A549 treated with ZK216348 at 1 μM for 4 hours (cell line): Measurements from ENCODE around the gene EHMT1. TPM values are rescaled to one million over a fixed set of nuclear protein-coding genes. Genes with fewer than 3 reads are reported as not detected.

Source experiments
- total RNA-seq: library from RNA; stranded (reverse); fragments of 200-300 nt; extraction: Qiagen RNA extraction; gene quantifications from 5 replicates; pipeline ENCODE4 v1.2.3, GENCODE V29; 2022; ENCODE audit warnings: low read depth

EHMT1 gene
- total RNA-seq = 33.7 to 50.4 TPM (median 47.4 TPM) in 5 replicates

DNA sequence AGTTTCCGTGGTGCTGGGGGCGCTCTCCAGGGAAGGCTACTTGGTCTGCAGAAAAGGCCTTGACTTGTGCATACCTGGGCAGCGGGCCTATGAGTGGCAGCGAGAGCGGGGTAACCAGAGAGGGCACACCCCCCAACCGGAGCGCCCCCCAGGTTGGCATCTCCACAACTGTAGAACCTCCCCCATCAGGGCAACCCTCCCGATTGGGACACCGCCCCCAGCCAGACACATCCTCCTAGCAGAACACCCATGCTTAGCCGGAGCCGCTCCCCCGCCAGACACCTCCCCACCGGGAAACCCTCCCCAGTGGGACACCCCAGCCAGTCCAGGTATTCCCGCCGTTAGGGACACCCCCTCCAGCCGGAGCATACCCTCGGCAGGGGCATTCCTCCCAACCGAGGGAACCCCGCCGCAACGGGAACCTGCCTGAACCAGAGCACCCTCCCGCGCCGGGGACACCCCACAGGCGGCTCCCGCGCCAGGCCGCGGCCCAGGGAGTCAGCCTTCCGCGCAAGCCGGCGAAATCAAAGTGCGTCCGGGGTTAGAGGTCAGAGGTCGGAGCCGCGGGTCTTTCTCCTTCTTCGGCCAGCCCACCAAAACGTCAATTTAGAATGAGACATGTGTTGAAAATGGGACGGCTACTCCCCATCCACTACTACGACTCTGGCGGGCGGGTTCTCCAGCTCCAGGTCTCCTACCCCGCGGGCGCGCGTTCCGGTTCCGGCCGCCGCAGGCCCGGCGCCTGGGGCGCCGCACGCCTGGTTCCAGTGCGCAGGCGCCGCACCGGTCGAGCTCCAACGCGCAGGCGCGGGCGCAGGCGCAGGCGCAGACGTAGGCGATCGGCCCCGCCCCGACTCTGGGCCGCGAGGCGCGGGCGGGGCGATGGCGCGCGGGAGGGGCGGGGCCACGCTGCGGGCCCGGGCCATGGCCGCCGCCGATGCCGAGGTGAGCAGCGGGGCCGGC is at the start of gene EHMT1:
EHMT1 (plus strand) TSS at position 901 of the 963 bp plus-strand sequence; CDS start at position 925, 24 bp downstream.

DNA sequence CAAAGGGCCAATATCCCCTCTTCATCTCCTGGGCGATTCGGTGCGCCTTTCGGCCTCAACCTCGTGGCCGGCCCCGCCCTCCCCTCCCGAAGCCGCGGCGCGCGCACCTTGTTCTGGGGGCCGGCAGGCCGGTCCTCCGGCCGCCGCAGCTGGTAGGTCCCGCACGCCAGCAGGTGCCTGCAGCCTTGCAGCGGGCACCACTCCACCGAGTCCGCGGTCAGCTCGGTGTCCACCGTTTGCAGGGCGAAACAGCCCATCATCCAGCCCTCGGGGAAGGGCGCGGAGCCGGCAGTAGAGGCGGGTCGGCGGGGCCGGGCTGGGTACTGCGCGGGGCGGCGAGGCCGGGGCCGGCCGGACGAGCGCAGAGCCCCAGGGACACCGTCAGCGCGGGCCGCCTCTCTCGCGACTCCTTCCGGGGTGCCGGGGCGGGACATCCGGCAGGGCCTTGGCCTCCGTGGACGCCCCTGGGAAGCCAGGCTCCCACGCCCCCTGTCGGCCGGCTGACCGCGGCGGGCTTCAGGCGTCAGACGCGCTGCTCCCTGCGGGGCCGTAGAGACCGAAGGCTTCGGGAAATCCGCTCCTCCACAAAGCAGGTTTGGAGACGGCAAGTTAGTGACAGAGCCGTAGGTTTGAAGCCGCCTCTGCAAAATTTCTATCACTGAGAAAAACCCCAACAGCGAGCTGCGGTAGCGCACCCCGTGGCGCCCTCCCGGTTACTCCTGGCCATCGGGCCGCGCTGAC is 40.1 kb upstream of the EHMT1 start, which contains the start of gene DPH7:
DPH7 (minus strand) TSS at position 408 of the 741 bp plus-strand sequence; CDS start at position 260, 148 bp downstream.

DNA sequence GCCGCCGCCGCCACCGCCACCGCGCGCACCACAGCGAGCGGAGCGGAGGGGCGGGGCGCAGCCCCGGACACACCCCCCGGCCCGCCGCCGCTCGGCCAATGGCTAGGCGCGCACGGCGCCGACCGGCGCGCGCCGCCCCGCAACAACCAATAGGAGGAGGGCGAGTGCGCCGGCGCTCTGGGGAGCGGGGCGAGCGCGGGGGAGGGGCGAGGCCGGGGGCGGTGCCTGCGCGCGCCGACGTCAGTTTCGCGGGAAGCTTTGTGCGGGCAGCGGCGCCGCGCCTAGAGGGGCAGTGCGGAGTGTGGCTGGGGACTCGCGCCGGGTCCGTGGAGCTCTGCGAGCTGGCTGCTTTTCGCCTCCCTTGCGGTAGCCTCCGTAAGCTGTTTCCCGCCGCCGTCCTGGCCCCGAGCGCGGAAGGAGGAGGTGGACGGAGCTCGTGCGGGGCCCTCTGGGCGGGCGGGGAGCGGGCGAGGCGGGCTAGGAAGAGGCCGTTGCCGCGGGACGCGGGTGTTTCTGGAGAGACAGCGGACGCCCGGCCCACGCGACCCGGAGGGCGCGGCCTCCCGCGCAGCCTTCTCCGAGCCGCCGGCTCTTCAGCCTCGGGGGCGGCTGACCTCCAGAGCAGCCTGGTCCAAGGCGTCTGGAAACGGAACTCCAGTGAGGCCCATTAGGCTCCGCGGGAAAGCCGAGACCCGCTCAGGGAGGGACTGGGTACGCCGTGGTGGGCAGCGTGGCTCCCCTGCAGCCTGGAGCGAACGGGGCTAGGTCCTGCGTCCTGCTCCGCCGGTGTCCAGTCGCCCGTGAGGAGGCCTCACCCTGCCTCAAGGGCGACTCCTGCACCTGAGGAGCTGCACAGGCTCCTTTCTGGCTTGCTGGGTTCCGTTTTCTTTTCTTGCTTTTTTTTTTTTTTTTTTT is 28.1 kb upstream of the EHMT1 start, which contains the start of gene ZMYND19:
ZMYND19 (minus strand) TSS at position 44 of the 915 bp plus-strand sequence. CDS start 249 bp downstream, outside the sequence.

DNA sequence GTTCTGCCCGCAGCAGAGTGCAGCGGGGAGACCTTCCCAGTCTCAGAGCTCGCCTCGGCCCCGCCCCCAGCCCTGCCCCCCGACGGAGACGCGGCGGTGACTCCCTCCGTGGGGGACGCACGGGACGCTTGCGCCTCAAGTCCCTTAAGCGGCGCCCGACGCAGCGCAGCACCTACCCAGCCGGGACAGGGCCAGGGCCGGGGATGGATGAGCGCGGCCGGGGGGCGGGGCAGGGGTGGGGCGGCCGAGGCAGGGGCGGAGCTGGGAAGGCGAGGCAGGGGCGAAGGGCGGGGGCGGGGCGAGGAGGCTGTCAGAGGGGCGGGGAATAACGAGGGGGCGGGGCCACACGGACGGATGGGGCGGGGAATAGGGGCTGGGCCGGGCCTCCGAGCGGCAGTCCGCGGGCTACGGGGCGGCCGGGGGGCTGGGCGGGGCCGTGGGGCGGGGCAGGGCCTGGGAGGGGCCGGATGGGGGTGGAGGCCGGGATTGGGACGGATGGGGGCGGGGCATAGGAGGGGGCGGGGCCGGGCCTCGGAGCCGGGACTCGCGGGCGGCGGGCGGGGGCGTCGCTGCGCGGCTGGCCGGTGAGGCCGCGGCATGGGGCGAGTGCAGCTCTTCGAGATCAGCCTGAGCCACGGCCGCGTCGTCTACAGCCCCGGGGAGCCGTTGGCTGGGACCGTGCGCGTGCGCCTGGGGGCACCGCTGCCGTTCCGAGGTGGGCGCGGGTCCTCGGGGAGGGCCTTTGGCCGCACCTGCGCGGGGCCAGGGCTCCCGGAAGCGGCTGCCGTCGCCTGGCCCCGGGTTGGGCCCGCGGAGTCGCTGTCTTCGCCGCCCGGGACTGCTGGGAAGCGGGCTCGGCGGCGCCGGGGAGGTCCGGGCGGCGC is 13.4 kb upstream of the EHMT1 start, which contains the start of gene ARRDC1:
ARRDC1 (plus strand) TSS at position 566 of the 884 bp plus-strand sequence; CDS start at position 598, 32 bp downstream.

GRCh38 chr9:137877506-137878122 is 258.8 kb downstream of the EHMT1 start, which contains the start of gene CACNA1B:
Gene CACNA1B, plus strand, starts transcription at chr9:137877782. Its CDS starts 152 bp downstream, at chr9:137877934.

Other genes with a start within 250 kb of the EHMT1 start
- 2.5 to 6.8 TPM (median 6.4 TPM) in 5 replicates for gene EXD3, start 195.8 kb upstream of the EHMT1 start, total RNA-seq
- 0.53 to 2.1 TPM (median 1.9 TPM) in 5 replicates for gene NOXA1, start 195.6 kb upstream of the EHMT1 start, total RNA-seq
- 0.18 to 0.29 TPM (median 0.19 TPM) in 5 replicates for gene ENTPD8, start 177.6 kb upstream of the EHMT1 start, total RNA-seq
- gene NSMF, start 159.7 kb upstream of the EHMT1 start, total RNA-seq = 28.4 to 48.9 TPM (median 43.2 TPM) in 5 replicates
- 0.28 to 1.2 TPM (median 1.1 TPM) in 5 replicates for gene PNPLA7, start 68.6 kb upstream of the EHMT1 start, total RNA-seq
- gene MRPL41, start 67.1 kb upstream of the EHMT1 start, total RNA-seq = 43.8 to 100 TPM (median 90.0 TPM) in 5 replicates
- 19.5 to 32.6 TPM (median 30.3 TPM) in 5 replicates for gene DPH7, start 40.1 kb upstream of the EHMT1 start, total RNA-seq
- gene ZMYND19, start 28.5 kb upstream of the EHMT1 start, total RNA-seq = 34.1 to 61.4 TPM (median 59.9 TPM) in 5 replicates
- 26.9 to 54.5 TPM (median 45.5 TPM) in 5 replicates for gene ARRDC1, start 13.3 kb upstream of the EHMT1 start, total RNA-seq